GM21447 (cell line): ENCODE measurements around the gene PTPRB.

Experiments used
- ATAC-seq: cut with Tn5 transposase; IDR thresholded peaks from one replicate; pipeline ENCODE4 v1.9.1; 2021; ENCODE audit not compliant: unreplicated experiment

The PTPRB gene

GRCh38 chr12:70467476-70467875 is 169.8 kb downstream of the PTPRB start:
- ATAC-seq = no peak

- ATAC-seq = no peak
Measured at GRCh38 chr12:70466753-70467152, 170.5 kb downstream of the PTPRB start.
